Measurements from ENCODE around the gene RNPEPL1.
"Not testable (repeated sequence)": the region's sequence is repeated elsewhere in the genome, so short reads cannot be mapped to it uniquely, and the experiment has no call there.

The RNPEPL1 gene, protein sequence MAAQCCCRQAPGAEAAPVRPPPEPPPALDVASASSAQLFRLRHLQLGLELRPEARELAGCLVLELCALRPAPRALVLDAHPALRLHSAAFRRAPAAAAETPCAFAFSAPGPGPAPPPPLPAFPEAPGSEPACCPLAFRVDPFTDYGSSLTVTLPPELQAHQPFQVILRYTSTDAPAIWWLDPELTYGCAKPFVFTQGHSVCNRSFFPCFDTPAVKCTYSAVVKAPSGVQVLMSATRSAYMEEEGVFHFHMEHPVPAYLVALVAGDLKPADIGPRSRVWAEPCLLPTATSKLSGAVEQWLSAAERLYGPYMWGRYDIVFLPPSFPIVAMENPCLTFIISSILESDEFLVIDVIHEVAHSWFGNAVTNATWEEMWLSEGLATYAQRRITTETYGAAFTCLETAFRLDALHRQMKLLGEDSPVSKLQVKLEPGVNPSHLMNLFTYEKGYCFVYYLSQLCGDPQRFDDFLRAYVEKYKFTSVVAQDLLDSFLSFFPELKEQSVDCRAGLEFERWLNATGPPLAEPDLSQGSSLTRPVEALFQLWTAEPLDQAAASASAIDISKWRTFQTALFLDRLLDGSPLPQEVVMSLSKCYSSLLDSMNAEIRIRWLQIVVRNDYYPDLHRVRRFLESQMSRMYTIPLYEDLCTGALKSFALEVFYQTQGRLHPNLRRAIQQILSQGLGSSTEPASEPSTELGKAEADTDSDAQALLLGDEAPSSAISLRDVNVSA
- 164 reads per million, percentile 90 among the genes with 10 or more reads in this experiment for total RNA-seq

DNA sequence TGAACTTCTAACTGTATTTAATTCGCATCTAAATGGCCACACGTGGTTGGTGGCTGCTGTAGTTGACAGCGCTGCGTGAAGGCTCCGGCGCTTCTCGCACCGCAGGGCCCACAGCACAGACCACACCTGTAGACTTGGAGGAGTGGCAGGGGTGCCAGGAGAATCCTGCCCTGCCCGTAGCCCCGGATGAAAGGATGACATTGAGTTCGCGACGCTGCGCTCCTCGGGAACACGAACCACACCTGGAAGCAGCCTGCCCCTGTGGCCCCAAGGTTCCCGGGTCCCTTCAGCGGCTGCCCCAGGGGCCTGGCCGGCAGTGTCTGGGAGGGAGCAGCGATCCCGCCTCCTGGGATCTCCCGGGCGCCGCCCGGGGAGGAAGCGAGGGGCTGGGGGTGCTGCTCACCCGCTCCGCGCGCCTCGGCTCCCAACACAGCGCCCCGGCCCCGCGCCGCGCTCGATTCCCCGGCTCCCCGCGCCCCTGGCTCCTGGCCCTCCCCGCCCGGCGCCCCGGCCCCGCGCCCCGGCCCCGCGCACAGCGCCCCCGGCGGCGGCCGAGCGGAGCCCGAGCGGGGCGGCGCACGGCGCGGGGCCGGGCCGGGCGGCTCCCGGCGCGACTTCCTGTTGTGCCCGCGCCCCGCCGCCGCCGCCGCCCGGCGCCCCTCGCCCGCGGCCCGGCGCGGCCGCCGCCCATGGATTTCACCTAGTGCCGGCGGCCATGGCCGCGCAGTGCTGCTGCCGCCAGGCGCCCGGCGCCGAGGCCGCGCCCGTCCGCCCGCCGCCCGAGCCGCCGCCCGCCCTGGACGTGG lies at the start of gene RNPEPL1:
TSS of gene RNPEPL1 (plus strand) at position 613 of the 806 bp plus-strand sequence. CDS start at position 716, 103 bp downstream.
- DNase-seq, result peak; percentile 46

DNA sequence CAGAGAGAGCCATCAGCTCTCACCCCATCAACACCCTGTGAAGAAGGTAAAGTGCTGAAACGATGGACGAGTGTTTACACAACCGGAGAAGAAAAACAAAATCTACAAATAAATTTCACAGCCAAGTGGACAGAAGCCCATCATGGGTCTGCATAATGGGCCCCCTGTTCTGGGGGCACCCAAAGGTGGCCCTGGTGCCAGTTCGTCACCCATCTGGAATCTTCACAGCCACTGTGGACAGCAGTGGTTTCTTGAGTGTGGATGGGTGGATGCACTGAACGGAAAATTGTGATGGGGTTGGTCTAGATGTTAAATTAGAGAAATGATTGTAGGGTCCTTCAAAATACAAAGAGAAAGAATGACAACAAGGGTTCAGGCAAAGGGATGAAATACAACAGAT lies 49.3 kb upstream of the RNPEPL1 start:
- no peak for DNase-seq

DNA sequence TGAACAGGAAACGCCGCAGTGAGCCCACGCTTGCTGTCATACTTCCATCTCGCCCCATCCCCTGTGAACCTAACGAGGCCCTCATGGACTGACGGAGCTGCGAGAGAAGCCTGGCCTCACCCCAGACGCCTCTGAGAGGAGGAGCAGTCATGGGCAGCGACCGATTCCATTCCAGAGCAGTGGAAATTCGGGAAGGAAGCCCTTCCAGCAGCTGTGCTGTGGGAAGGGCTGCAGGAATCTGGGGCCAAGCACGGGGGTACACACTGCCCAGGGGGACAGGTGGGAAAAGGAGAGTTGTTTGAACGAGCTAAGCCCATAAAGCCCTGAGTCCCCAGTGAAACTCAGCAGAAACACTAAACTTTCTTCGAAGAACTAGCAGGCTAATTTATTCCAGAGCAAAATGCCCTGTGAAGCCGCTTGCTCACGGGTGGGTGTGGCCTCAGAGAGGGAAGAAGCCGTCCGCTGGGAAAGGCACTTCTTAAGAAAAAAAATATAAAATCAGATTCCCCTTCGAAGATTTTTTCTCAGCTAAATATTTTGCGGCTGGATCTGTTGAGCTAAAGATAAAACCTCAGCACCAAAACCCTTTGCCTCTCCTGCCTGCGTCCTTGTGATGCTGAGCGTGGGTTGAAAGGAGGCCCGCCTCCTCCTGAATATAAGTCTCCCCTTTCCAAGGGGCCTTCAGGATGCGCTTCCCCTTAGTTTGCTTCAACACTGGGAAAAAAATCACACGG lies 48.7 kb upstream of the RNPEPL1 start:
- no peak for DNase-seq

DNA sequence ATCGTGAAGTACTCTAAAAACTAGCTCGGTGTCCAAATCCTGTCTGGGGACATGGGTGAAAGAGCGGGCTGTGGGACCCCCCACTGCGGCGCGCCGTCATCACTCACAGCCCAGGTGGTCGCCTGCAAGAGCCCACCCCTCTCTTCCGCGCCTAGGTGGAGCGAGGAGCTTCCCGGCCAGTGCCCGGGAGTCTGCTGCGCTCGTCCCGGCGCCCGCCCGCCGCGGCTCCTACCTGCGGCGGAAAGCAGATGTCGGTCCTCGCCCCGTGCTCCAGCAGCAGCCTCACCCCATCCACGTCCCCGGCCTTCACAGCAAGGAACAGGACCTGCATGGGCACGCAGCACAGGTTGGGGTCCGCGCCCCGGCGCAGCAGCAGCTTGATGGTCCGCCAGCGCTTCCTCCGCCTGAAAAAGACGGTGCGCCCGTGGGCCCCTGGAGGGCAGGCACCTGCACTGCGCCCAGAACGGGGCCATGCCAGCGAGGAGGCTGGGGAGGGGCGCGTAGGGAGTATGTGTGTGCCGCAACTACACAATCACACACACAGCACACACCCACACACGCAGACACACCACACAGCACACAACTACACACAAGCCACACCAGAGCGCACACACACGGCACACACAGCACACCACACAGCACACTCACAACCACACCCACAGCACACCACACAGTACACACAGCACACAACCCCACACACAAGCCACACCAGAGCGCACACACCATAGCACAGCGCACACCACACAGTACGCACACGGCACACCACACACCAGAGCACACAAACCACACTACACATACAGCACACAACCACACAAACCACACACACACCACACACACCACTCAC lies 47.9 kb upstream of the RNPEPL1 start:
- DNase-seq, result no peak

DNA sequence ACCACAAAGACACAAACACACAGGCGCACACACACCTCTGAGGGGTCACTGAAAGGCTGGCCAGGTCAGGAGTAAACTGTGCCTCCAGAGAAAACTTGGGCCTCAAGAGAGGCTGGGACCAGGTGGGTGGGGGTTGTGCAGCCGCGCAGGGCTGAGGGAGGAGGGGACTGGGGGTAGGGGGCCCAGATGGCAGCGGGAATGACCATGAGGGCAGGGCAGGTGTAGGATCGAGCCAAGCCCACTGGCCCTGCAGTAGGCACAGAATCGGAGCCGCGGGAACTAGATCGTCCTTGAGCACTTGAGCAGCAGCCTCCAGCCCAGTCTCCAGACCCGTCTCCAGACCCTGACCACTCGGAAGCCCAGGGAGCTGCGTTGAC lies 47.3 kb upstream of the RNPEPL1 start:
- no peak for DNase-seq

DNA sequence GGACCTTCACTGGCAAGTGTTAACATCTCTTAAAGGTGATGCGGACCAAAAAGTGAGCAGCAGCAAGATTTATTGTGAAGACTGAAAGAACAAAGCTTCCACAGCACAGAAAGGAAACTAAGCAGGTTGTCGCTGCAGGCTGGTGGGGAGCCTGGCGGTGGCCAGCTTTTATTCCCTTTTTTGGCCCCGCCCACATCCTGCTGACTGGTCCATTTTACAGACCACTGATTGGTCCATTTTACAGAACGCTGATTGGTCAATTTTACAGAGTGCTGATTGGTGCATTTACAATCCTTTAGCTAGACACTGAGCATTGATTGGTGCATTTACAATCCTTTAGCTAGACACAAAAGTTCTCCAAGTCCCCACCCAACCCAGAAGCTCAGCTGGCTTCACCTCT lies 46.4 kb upstream of the RNPEPL1 start:
- DNase-seq, result not testable (repeated sequence)

DNA sequence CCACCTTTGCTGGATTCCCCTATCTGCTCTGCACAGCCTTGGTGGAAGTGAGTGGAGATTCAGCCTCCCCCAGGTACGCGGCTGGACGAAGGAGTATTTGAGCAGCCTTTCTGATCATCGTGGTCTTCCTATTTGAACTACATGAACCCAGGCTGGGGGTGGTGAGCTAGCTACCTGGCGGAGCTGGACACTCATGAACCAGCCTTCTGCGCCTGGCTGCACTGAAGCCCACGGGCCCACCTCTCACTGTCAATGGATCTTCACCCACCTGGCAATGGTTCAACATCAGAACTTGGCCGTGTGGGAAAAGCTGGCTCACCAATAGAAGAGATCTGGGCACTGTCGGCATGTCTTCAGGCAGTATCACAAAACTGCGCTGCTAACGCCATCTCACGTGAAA lies 45.9 kb upstream of the RNPEPL1 start:
- no peak for DNase-seq

DNA sequence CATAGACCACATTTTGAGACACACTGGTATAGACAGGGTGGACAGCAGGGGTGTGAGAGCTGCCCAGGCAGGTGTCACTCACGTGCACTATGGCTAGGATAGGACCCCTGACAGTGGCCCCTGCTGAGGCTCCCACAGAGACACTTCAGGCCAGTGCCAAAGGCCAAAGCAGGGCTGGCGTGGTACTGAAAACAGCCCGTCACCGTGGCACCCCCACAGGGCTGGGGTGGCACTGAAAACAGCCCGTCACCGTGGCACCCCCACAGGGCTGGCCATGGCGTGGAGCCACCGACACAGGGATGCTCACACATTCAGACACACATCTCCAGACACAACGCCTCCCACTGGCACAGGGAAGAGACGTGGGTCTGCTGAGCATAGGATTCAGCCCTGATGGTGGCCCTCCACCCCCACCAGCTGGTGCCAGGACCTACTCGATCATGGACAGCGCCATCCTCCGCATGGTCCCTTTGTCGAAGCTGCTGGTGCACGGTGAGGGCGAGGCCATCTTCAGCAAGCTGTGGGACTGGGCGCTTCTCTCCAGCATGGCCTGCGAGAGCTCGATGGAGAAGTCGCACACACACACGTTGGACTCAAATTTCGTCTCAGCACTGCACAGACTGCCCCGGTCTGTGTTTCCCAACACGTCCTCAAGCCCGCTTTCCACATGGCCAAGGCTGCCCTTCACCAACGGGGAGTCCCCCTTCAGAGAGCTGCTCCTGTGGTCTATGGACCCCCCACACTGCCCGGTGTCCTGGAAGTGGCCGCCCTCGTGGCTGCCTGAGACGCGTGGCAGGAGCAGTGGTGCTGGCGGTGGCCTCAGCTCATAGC lies 44.6 kb upstream of the RNPEPL1 start:
- DNase-seq, result no peak

DNA sequence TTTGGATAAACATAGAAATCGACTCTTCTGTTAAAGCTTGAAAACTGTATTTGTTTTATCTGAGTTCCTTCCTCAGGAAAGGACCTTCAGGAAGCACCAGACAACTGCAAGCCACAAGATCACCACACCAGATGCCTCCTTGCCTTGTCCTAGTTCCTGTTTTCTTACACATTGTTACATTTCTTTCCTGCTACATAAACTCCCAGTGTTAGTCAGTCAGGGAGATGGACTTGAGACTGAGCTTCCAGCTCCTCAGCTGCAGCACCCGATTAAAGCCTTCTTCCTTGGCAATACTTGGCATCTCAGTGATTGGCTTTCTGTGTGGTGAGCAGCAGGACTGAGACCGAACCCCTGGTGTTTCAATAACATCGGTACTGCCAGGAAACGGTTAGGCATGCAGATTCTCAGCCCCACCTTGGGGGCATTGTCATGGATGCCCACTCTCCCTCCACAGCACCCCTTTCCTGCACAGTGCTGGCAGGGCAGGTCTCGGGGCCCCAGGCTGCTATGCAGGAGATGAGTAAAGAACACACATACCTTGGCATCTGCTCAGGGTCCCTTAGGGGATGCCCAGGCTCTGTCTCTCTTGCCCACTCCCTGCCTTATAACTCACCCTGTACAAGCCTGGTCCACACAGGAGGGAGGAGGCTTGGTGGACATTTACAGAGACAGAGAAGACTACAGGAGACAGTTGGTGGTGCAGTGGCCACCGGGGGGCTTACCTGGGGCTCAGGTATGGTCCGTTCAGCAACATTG lies 43.1 kb upstream of the RNPEPL1 start:
- no peak for DNase-seq

DNA sequence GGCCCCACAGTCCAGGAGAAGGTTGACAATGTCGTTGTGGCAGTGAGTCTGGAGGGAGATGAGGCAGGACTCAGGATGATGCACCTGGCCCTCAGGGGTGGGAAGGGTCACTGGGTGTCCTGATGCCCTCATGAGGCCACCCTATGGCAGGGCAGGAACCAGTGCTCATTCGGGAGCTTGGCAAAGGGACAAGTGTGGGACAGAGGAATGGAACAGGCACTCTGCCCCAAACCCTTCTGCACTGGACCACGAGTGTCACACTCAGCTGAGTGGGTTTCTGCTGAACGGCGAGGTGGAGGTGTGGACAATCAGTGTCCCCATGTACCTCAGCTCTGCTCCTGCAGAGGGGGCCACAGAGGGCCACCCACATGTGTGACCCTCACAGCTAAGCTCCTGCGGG lies 42.5 kb upstream of the RNPEPL1 start:
- DNase-seq, result no peak

DNA sequence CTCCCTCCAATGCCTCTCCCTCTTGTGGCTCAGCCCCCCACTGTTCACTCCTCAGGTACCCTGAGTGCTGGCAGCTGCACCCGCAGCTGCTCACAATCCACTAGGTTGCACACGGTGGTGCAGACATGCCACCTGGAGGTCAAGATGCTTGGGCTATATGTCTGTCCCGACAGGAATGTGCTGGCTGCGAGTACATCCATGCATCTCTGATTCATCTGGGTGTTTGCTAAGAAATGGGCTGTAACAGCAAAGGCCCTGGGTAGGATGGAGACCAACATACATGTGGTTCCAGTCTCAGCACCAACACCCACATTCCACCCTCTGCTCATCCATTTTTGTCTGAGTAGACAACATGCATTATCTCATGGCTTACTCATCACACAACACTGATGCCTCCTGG lies 41.8 kb upstream of the RNPEPL1 start:
- DNase-seq, result no peak

DNA sequence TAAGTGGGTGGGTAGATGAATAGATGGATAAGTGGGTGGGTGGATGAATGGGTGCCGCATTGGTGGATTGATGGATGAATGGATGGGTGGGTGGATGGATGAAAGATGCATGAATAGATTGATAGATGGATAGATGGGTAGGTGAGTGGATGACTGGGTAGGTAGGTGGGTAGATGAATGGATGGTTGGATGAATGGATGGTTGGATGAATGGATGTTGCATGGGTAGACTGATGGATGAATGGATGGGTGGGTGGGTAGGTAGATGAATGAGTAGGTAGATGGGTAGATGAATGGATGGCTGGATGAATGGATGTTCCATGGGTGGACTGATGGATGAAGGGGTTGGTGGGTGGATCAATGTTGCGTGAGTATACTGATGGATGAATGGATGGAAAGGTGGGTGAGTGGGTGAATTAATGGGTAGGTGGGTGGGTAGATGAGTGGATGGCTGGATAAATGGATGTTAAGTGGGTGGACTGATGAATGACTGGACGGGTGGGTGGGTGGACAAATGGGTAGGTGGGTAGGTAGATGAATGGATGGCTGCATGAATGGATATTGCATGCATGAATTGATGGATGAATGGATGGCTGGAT lies 41.0 kb upstream of the RNPEPL1 start:
- no peak for DNase-seq

DNA sequence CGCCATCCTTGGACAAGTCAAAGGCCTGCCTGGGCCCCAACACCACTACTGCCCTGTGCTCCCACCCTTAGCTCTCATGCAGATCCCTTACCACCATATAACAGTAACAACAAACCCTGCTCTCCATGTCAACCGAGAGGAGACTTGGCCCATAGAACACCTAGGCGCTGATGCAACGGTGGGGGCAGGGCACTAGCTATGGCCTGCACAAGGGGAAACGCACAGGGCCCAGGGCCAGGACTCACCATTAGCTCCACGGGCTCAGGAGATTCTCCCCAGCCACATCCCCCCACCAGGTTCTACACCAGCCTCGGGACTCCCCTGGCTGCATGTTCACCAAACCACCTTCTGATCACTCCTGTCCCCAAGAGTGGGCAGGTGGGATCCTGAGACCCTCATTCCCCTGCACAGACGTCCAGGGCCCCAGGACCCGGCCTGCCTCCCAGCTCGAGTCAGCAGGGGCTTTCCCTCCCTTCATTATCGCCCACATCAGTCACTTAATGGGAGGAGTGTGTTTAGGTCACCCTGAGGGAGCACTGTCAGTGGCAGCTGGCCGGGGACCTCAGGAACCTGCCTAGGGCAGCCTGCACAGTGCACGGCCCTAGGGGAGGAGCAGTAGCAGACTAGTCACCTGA lies 39.8 kb upstream of the RNPEPL1 start:
- DNase-seq, result no peak

DNA sequence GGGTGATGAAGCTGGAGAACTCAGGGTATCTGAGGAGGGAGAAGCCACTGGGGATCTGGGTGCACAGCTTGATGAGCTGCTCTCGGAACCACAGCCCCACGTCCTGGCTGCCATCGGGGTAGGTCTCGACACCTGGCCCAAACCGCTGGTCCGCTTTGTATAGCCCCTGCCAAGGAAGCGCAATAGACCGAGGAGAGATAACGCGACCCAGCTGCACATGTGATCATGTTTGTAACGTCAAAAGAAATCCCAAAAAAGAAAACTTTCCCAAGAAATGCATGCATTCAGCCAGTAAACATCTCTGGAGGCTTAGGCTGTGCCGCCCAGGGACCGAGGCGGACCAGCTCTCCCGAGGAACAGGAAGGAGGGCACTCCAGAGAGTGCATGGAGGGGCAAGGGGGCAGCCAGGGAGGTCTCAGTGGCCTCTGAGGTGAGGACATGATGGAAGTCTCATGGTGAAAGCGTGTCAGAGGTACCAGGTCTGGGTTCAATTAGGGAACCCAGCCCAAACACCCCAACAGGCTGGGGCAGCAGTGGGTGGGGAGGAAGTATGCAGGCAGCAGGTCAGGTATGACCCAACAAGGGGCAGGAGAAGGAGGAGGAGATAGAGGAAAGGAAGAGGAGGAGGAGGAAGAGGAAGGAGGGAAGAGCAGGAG lies 38.8 kb upstream of the RNPEPL1 start:
- DNase-seq, result no peak

DNA sequence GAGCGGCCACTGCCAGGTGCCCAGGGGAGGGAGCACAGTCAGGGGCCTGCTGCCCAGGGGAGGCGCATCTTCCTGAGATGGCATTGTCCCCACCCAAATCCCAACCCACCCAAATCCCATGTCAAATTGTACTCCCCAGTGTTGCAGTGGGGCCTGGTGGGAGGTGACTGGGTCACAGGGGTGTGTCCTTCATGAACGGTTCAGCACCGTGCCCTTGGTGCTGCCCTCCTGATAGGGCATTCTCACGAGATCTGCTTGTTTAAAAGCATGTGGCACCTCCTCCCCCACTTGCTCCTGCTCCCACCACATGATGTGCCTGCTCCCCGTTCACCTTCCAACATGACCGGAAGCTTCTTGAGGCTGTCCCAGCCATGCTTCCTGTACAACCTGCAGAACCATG lies 38.1 kb upstream of the RNPEPL1 start:
- no peak for DNase-seq

DNA sequence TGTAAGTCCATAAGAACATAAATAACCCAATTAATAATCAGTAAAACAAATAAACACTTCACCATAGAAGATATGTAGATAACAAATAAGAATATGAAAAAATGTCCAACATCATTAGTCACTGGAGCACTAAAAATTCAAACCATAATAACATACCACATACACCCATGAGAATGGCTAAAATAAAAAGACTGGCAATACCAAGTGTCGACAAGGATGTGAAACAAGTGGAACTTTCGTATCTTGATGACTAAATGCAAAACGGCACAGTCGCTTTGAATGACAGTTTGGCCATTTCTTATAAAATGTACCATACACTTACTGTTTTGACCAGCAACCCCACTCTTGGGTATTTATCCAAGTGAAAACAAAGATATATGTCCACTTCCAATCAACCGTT lies 37.2 kb upstream of the RNPEPL1 start:
- DNase-seq, result no peak

DNA sequence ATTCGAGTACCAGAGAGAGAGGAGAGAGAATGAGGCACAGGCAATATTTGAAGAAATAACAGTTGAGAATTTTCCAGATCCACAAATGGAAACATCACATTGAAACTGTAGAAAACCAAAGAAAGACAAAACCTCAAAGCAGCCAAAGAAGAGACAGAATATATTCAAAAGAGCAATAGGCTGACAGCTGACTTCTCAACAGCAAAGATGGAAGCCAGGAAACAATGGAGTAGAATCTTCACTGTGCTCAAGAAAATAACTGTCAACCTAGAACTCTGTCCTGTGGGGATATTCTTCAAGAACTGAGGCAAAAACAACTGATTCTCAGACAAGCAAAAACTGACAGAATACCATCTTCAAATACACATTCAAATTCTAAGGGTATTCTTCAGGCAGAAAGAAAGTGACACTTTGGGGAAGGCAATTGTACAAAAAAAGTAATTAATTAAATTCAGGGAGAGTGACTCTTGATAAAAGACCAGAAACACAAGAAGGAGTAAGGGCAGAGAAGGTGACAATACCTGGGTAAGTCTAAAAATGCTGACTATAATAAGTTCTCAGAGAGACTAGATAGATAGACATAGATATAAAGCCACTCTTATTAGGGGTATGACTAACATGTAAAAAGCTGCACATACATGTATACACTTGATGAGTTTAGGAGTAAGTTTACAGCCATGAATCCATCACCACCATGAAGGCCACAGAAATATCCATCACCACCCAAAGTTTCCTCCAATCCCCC lies 36.1 kb upstream of the RNPEPL1 start:
- no peak for DNase-seq
